Progenitor cell of endocrine pancreas (in vitro differentiated cells): ENCODE data around the gene JPH3. TPM values are rescaled to one million over a fixed set of nuclear protein-coding genes. Genes with fewer than 3 reads are reported as not detected.

ENCODE experiments used
- DNase-seq: peaks from one replicate; pipeline ENCODE4 v3.0.0; 2021; ENCODE audit warnings: low spot score; ENCODE audit not compliant: unreplicated experiment
- H3K27ac Mint-ChIP-seq: 2 replicates; pipeline ENCODE4 v1.8.0; 2021; ENCODE audit warnings: mild to moderate bottlenecking, moderate library complexity, mixed read lengths
- H3K27me3 Mint-ChIP-seq: 2 replicates; pipeline ENCODE4 v1.8.0; 2021; ENCODE audit warnings: mixed read lengths
- H3K36me3 Mint-ChIP-seq: 2 replicates; pipeline ENCODE4 v1.8.0; 2022; ENCODE audit warnings: mixed read lengths; ENCODE audit not compliant: insufficient read depth
- H3K4me1 Mint-ChIP-seq: 2 replicates; pipeline ENCODE4 v1.8.0; 2021; ENCODE audit warnings: low read depth, mixed read lengths
- H3K4me3 Mint-ChIP-seq: 2 replicates; pipeline ENCODE4 v1.8.0; 2021; ENCODE audit warnings: low read depth, mild to moderate bottlenecking, moderate library complexity, mixed read lengths
- H3K9me3 Mint-ChIP-seq: 2 replicates; pipeline ENCODE4 v1.8.0; 2021; ENCODE audit warnings: low read depth, mixed read lengths
- total RNA-seq: library from RNA; stranded (reverse); gene quantifications from 2 replicates; pipeline ENCODE4 v1.2.1, GENCODE V29; 2021
- TF ChIP-seq, protein P1 (sequence below): fragments of 200-600 bp; sonication (generic); IDR thresholded peaks from one replicate; pipeline ENCODE4 v1.5.0; 2021; ENCODE audit warnings: antibody characterized with exemption, mild to moderate bottlenecking; ENCODE audit not compliant: unreplicated experiment

JPH3 gene
- total RNA-seq, 1 donor from 2014 or later, result 26.4 TPM

DNA sequence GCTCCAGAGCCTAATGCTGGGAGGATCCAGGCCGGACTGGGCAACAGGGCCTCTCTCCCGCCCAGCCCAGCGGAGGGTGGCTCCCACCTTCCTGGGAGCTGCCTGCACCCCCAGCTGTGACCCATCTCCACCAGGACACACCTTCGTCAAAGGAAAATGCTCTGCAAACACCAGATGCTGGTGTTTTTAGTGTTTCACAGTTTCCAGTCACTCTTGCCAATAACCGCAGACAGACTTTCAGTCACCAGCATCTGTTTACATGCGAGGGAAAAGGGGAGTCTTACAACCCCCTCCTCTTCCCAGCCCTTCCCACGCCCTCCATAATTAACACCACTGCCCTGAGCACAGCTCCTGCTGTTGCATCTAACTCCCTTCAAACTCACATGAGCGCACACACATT lies 138.1 kb downstream of the JPH3 start:
- no peak for DNase-seq
- H3K4me3 Mint-ChIP-seq, result no peak overlapping the region
- peaks cover 15% of the 10 kb centered on the region for H3K36me3 Mint-ChIP-seq
- H3K9me3 Mint-ChIP-seq, result no peaks in the 10 kb centered on the region
- no peaks in the 10 kb centered on the region for H3K27me3 Mint-ChIP-seq
- no peak overlapping the region for H3K27ac Mint-ChIP-seq
- TF ChIP-seq, protein P1, sequence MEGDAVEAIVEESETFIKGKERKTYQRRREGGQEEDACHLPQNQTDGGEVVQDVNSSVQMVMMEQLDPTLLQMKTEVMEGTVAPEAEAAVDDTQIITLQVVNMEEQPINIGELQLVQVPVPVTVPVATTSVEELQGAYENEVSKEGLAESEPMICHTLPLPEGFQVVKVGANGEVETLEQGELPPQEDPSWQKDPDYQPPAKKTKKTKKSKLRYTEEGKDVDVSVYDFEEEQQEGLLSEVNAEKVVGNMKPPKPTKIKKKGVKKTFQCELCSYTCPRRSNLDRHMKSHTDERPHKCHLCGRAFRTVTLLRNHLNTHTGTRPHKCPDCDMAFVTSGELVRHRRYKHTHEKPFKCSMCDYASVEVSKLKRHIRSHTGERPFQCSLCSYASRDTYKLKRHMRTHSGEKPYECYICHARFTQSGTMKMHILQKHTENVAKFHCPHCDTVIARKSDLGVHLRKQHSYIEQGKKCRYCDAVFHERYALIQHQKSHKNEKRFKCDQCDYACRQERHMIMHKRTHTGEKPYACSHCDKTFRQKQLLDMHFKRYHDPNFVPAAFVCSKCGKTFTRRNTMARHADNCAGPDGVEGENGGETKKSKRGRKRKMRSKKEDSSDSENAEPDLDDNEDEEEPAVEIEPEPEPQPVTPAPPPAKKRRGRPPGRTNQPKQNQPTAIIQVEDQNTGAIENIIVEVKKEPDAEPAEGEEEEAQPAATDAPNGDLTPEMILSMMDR, result no peak
- no peaks in the 10 kb centered on the region for H3K4me1 Mint-ChIP-seq

DNA sequence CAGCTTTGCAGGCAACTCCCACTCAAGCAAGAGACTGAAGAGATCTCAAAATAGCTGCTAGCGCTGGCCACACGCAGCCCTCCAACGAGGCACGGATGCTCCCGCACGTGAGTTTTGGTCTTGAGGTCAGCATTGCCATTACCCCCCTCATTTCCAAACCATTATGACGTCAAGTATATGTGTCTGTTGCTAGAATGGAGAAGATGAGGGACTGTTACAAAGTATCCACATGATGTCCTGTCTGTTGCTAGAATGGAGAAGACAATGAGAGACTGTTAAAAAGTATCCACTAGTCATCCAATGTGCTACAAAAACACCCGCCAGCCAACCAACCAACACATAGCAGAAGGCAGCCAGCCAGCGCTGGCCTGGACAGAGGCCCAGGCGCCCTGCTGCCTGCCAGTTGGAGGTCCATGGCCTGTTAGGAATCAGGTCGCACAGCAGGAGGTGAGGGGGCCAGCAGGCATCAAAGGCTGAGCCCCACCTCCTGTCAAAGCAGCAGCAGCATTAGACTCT lies 138.7 kb downstream of the JPH3 start:
- H3K9me3 Mint-ChIP-seq, result no peaks in the 10 kb centered on the region
- peaks cover 15% of the 10 kb centered on the region for H3K36me3 Mint-ChIP-seq
- DNase-seq, result no peak
- H3K27me3 Mint-ChIP-seq, result no peaks in the 10 kb centered on the region
- H3K4me1 Mint-ChIP-seq, result no peaks in the 10 kb centered on the region
- H3K27ac Mint-ChIP-seq, result no peak overlapping the region
- H3K4me3 Mint-ChIP-seq, result no peak overlapping the region
- TF ChIP-seq, protein P1, result no peak

DNA sequence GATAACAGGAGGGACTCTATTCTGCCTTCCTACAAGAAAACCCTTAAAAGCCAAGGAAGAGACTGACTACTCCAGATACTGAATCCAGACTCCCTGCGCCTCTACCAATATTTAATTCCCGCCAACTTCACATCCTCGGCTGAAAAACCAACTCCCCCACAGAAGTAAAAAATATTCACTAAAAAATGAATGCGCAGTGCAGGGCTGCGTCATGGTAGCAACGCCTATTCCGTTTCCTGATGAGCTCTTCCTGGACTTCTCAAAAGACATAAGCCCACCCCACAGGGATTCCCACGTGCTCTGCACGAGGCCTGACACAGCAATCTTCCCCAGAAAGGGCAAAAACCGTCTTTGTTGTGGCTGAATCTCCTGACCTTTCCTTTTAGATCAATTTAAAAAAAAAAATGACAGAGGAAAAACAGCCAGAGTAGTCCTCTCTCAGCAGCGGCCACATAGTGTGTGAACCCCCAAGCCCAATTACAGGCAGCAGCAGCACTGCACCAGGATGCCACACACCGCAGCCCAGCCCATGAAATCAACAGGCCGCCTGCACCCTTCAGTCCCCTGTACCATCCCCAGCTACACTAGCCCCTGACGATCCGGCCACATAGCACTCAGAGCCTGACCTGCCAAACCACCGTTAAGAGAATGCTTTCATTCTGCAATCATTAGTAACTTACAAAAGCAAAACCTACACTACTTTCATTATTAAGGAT lies 139.6 kb downstream of the JPH3 start:
- no peak for DNase-seq
- Mint-ChIP-seq H3K27ac (no peak overlapping the region), H3K9me3 (no peaks in the 10 kb centered on the region)

DNA sequence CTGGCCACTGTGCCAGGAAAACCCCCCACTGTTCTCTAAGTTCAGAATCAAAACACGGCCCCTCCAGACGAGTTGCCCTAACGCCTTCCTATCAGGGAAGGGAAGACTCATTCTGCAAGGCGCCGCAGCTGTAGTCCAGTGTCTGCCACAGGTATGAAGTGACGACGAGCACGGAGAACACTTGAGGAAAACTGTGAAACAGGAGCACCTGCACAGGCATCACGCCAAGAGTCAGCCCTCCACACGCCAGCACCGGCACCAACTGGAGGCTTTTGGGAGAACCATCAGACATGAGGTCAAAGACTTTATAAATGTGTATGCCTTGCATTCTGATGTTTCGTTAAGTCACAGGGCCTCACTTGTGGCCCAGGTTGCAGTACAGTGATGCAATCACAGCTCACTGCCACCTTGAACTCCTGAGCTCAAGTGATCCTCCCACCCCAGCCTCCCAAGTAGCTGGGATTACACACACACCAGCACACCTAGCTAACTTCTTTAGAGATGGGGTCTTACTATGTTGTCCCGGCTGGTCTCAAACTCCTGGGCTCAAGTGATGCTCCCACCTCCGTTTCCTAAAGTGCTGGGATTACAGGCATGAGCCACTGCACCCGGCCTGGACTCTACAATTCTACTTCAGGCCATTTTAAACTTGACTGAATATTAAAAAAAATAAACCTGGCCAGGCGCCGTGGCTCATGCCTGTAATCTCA lies 140.6 kb downstream of the JPH3 start:
- Mint-ChIP-seq H3K4me1 (peaks cover 2% of the 10 kb centered on the region), H3K36me3 (peaks cover 16% of the 10 kb centered on the region)

More for the DNA sequence above, 139.6 kb downstream of the JPH3 start:
- Mint-ChIP-seq H3K36me3 (peaks cover 15% of the 10 kb centered on the region), H3K4me1 (no peaks in the 10 kb centered on the region), H3K27me3 (no peaks in the 10 kb centered on the region), H3K4me3 (no peak overlapping the region)
- TF ChIP-seq, protein P1, result no peak

More for the DNA sequence above, 140.6 kb downstream of the JPH3 start:
- DNase-seq, result no peak
- Mint-ChIP-seq H3K27ac (no peak overlapping the region), H3K9me3 (no peaks in the 10 kb centered on the region), H3K27me3 (no peaks in the 10 kb centered on the region), H3K4me3 (no peak overlapping the region)
- TF ChIP-seq, protein P1, result no peak
